Neural cell (in vitro differentiated cells): ENCODE data around the gene CTDSPL. TPM values are rescaled to one million over a fixed set of nuclear protein-coding genes. Genes with fewer than 3 reads are reported as not detected.

Source experiments
- H2AFZ ChIP-seq: fragments of 200-600, 300-800 bp; sonication (generic), shearing (Covaris generic); 2 replicates; pipeline ENCODE4 v1.6.0; 2014; ENCODE audit warnings: low read depth, mild to moderate bottlenecking, antibody characterized with exemption, low read length, moderate library complexity
- H3F3A ChIP-seq: fragments of 200-600 bp; shearing (Covaris generic); 2 replicates; pipeline ENCODE4 v1.6.1; 2016; ENCODE audit warnings: mild to moderate bottlenecking, moderate library complexity, mixed read lengths, antibody characterized with exemption, low read length; ENCODE audit not compliant: insufficient read depth, poor library complexity, severe bottlenecking
- H3K27ac ChIP-seq: fragments of 200-600, 300-800 bp; sonication (generic), shearing (Covaris generic); 2 replicates; pipeline ENCODE4 v1.5.1; 2014; ENCODE audit warnings: mild to moderate bottlenecking, low read length, moderate library complexity
- H3K27me3 ChIP-seq: fragments of 300-800, 200-600 bp; sonication (generic), shearing (Covaris generic); 2 replicates; pipeline ENCODE4 v1.6.0; 2014; ENCODE audit warnings: mild to moderate bottlenecking, low read depth, low read length, moderate library complexity; ENCODE audit not compliant: insufficient read depth
- H3K36me3 ChIP-seq: fragments of 300-800, 200-600 bp; sonication (generic), shearing (Covaris generic); 2 replicates; pipeline ENCODE4 v1.5.1; 2014; ENCODE audit warnings: mild to moderate bottlenecking, antibody characterized with exemption, low read length, moderate library complexity; ENCODE audit not compliant: insufficient read depth
- H3K4me2 ChIP-seq: fragments of 300-800, 200-600 bp; sonication (generic), shearing (Covaris generic); 2 replicates; pipeline ENCODE4 v1.6.0; 2014; ENCODE audit warnings: mild to moderate bottlenecking, low read length
- H3K4me3 ChIP-seq: fragments of 300-800, 200-600 bp; sonication (generic), shearing (Covaris generic); 2 replicates; pipeline ENCODE4 v1.5.1; 2014; ENCODE audit warnings: mild to moderate bottlenecking, low read length, moderate library complexity
- H3K79me2 ChIP-seq: fragments of 200-600 bp; shearing (Covaris generic); replicated peaks from 2 replicates; pipeline ENCODE4 v1.6.0; 2014; ENCODE audit warnings: mild to moderate bottlenecking, low read length, moderate library complexity; ENCODE audit not compliant: insufficient read depth
- H3K9ac ChIP-seq: fragments of 300-800, 200-600 bp; sonication (generic), shearing (Covaris generic); 2 replicates; pipeline ENCODE4 v1.6.1; 2016; ENCODE audit warnings: mild to moderate bottlenecking, low read length, mixed read lengths
- H3K9me2 ChIP-seq: fragments of 200-600 bp; shearing (Covaris generic); 2 replicates; pipeline ENCODE4 v1.6.1; 2016; ENCODE audit warnings: mild to moderate bottlenecking, low read length, mixed read lengths; ENCODE audit not compliant: insufficient read depth
- H3K9me3 ChIP-seq: fragments of 200-600, 300-800 bp; sonication (generic), shearing (Covaris generic); 2 replicates; pipeline ENCODE4 v1.6.1; 2016; ENCODE audit warnings: mild to moderate bottlenecking, mixed run types, low read length, moderate library complexity, mixed read lengths
- H4K20me1 ChIP-seq: fragments of 200-600 bp; shearing (Covaris generic); 2 replicates; pipeline ENCODE4 v1.6.1; 2016; ENCODE audit warnings: mild to moderate bottlenecking, mixed run types; ENCODE audit not compliant: insufficient read depth
- EP300 ChIP-seq: fragments of 450-650 bp; conservative IDR thresholded peaks from 2 replicates; pipeline ENCODE4 v1.6.1; 2014; ENCODE audit warnings: antibody characterized with exemption, mild to moderate bottlenecking, moderate library complexity; ENCODE audit not compliant: poor library complexity, severe bottlenecking
- EZH2 ChIP-seq: fragments of 200-600, 300-800 bp; shearing (Covaris generic), sonication (generic); IDR thresholded peaks from 2 replicates; pipeline ENCODE4 v1.6.1; 2014; ENCODE audit warnings: antibody characterized with exemption, low read length, borderline replicate concordance, mild to moderate bottlenecking; ENCODE audit not compliant: insufficient read depth, poor library complexity, severe bottlenecking
- MXI1 ChIP-seq: fragments of 450-650 bp; conservative IDR thresholded peaks from 2 replicates; pipeline ENCODE4 v1.6.1; 2014; ENCODE audit warnings: antibody characterized with exemption, mild to moderate bottlenecking; ENCODE audit not compliant: poor library complexity, severe bottlenecking
- POLR2AphosphoS5 ChIP-seq: IDR thresholded peaks from 2 replicates; pipeline ENCODE4 v1.6.1; 2012
- RAD21 ChIP-seq: fragments of 450-650 bp; conservative IDR thresholded peaks from 2 replicates; pipeline ENCODE4 v1.6.1; 2014; ENCODE audit warnings: antibody characterized with exemption, mild to moderate bottlenecking, moderate library complexity
- REST ChIP-seq: IDR thresholded peaks from 2 replicates; pipeline ENCODE4 v1.6.1; 2012; ENCODE audit warnings: borderline replicate concordance
- SMC3 ChIP-seq: fragments of 450-650 bp; conservative IDR thresholded peaks from 2 replicates; pipeline ENCODE4 v1.6.1; 2014; ENCODE audit warnings: antibody characterized with exemption, mild to moderate bottlenecking, moderate library complexity; ENCODE audit not compliant: poor library complexity
- TAF1 ChIP-seq: IDR thresholded peaks from 2 replicates; pipeline ENCODE4 v1.6.1; 2012; ENCODE audit warnings: low read depth
- polyA minus RNA-seq: library from RNA; depleted of rRNA, polyadenylated mRNA; stranded (reverse); fragments of >200 nt; gene quantifications from 2 replicates; pipeline ENCODE4 v1.2.3, GENCODE V29; 2014
- polyA plus RNA-seq: library from polyadenylated mRNA; depleted of rRNA; stranded (reverse); fragments of >200 nt; gene quantifications from 2 replicates; pipeline ENCODE4 v1.2.3, GENCODE V29; 2014
- TF ChIP-seq, protein P1 (sequence below): fragments of 450-650 bp; IDR thresholded peaks from 2 replicates; pipeline ENCODE4 v1.5.1; 2014; ENCODE audit warnings: antibody characterized with exemption, mild to moderate bottlenecking, moderate library complexity; ENCODE audit not compliant: poor library complexity, severe bottlenecking

CTDSPL gene
- polyA plus RNA-seq, result 15.4 and 17.0 TPM in 2 replicates
- 20.7 and 26.0 TPM in 2 replicates for polyA minus RNA-seq

DNA sequence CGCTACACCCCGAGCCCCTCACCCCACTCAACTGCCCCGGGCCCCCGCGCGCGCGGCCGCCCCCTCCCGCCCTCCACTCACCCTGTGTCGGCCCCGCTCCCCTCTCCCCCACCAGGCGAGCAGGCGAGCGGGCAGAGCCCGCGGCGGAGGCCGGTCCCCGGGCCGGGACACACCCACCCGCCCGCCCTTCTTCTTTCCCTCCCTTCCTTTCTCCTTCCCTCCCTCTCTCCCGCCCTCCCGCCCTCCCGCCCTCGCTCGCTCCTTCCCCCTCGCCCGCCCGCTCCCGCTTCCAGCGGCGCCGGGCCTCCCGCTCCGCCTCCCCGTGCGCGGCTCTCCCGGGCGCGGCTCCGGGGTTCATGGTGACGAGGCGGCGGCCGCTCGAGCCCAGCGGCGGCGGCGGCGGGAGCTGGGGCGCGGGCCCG is at the start of gene CTDSPL:
CTDSPL (plus strand) TSS at position 261 of the 422 bp plus-strand sequence. CDS start 320 bp downstream, outside the sequence.
- no peaks in the 10 kb centered on the region for H3K36me3 ChIP-seq
- peaks cover 17% of the 10 kb centered on the region for H3K79me2 ChIP-seq
- peak within 1 kb of the TSS; percentile 90 for H3K9ac ChIP-seq
- no peaks in the 10 kb centered on the region for H3K27me3 ChIP-seq
- H3K4me3 ChIP-seq, result peak within 1 kb of the TSS; percentile 95
- peak within 1 kb of the TSS; percentile 45 for H2AFZ ChIP-seq
- peak within 1 kb of the TSS; percentile 88 for H3K4me2 ChIP-seq
- peaks cover under 1% of the 10 kb centered on the region for H3K9me3 ChIP-seq
- TF ChIP-seq, protein P1, sequence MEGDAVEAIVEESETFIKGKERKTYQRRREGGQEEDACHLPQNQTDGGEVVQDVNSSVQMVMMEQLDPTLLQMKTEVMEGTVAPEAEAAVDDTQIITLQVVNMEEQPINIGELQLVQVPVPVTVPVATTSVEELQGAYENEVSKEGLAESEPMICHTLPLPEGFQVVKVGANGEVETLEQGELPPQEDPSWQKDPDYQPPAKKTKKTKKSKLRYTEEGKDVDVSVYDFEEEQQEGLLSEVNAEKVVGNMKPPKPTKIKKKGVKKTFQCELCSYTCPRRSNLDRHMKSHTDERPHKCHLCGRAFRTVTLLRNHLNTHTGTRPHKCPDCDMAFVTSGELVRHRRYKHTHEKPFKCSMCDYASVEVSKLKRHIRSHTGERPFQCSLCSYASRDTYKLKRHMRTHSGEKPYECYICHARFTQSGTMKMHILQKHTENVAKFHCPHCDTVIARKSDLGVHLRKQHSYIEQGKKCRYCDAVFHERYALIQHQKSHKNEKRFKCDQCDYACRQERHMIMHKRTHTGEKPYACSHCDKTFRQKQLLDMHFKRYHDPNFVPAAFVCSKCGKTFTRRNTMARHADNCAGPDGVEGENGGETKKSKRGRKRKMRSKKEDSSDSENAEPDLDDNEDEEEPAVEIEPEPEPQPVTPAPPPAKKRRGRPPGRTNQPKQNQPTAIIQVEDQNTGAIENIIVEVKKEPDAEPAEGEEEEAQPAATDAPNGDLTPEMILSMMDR, result no peak
- no peak for TF ChIP-seq RAD21
- TF ChIP-seq MXI1, result no peak
- TF ChIP-seq TAF1, result peak; percentile 1
- TF ChIP-seq POLR2AphosphoS5, result peak; percentile 19
- no peaks in the 10 kb centered on the region for H4K20me1 ChIP-seq
- H3K27ac ChIP-seq, result peak within 1 kb of the TSS; percentile 76
- no peaks in the 10 kb centered on the region for H3F3A ChIP-seq
- H3K9me2 ChIP-seq, result no peaks in the 10 kb centered on the region

- Histone ChIP-seq H3K27me3 (no peaks in the 10 kb centered on the region), H4K20me1 (no peaks in the 10 kb centered on the region), H3K9me2 (no peaks in the 10 kb centered on the region), H3K36me3 (no peaks in the 10 kb centered on the region), H3K79me2 (no peaks in the 10 kb centered on the region), H3F3A (no peaks in the 10 kb centered on the region), H2AFZ (no peak overlapping the region), H3K9ac (no peak overlapping the region), H3K9me3 (no peaks in the 10 kb centered on the region), H3K4me3 (no peak overlapping the region), H3K4me2 (no peak overlapping the region), H3K27ac (no peak overlapping the region)
- TF ChIP-seq TAF1 (no peak), SMC3 (no peak), MXI1 (no peak)
- TF ChIP-seq, protein P1, result no peak
Measured at GRCh38 chr3:37812499-37812896, 49.2 kb upstream of the CTDSPL start.

DNA sequence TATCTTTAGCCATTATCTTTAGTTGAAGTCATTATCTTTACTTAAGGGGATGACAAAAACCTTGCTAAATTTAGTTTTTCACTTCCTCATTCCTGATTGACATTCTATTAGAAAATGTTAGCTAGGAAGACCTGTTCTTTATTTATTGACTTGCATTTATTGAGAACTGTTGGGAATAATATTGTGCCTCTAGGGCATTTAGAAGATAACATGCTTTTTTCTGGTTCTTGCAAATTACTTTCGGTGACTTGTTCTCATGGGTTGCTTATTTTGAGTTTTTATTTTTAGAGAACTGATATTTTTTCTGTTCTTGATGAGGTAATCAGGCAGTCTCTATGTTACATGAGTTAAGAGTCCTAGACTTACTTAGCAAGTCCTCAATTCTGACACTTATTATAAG is 48.3 kb upstream of the CTDSPL start:
- no peak overlapping the region for H3K9ac ChIP-seq
- no peak overlapping the region for H3K27ac ChIP-seq
- H2AFZ ChIP-seq, result no peak overlapping the region
- H3K4me2 ChIP-seq, result no peak overlapping the region
- TF ChIP-seq POLR2AphosphoS5, result no peak
- TF ChIP-seq, protein P1, result no peak
- TF ChIP-seq REST, result no peak
- TF ChIP-seq EP300, result no peak
- TF ChIP-seq SMC3, result no peak
- no peak for TF ChIP-seq TAF1
- no peak for TF ChIP-seq RAD21
- TF ChIP-seq EZH2, result no peak
- no peak for TF ChIP-seq MXI1
- no peaks in the 10 kb centered on the region for H3K27me3 ChIP-seq
- H4K20me1 ChIP-seq, result no peaks in the 10 kb centered on the region
- H3F3A ChIP-seq, result no peaks in the 10 kb centered on the region
- H3K9me3 ChIP-seq, result no peaks in the 10 kb centered on the region
- H3K9me2 ChIP-seq, result no peaks in the 10 kb centered on the region
- H3K4me3 ChIP-seq, result no peak overlapping the region
- H3K79me2 ChIP-seq, result no peaks in the 10 kb centered on the region
- H3K36me3 ChIP-seq, result no peaks in the 10 kb centered on the region
